Mesothelial cell of epicardium (in vitro differentiated cells): ENCODE results near the gene SHOX. TPM values are rescaled to one million over a fixed set of nuclear protein-coding genes. Genes with fewer than 3 reads are reported as not detected.
"Not testable (repeated sequence)": the region's sequence is repeated elsewhere in the genome, so short reads cannot be mapped to it uniquely, and the experiment has no call there.

Experiments used
- DNase-seq, 2 experiments: peaks; one replicate each; pipeline ENCODE4 v3.0.0; 2021; ENCODE audit warnings: low spot score in 2 of 2; ENCODE audit not compliant: unreplicated experiment in 2 of 2
- H3K27ac Mint-ChIP-seq: 2 replicates; pipeline ENCODE4 v1.8.0; 2021; ENCODE audit warnings: mixed read lengths
- H3K27me3 Mint-ChIP-seq: 2 replicates; pipeline ENCODE4 v1.8.0; 2021; ENCODE audit warnings: low read depth, mixed read lengths
- H3K36me3 Mint-ChIP-seq: 2 replicates; pipeline ENCODE4 v1.8.0; 2021; ENCODE audit warnings: mixed read lengths
- H3K4me1 Mint-ChIP-seq: 2 replicates; pipeline ENCODE4 v1.8.0; 2021; ENCODE audit warnings: mixed read lengths
- H3K4me3 Mint-ChIP-seq: 2 replicates; pipeline ENCODE4 v1.8.0; 2021; ENCODE audit warnings: mild to moderate bottlenecking, moderate library complexity, mixed read lengths
- H3K9me3 Mint-ChIP-seq: 2 replicates; pipeline ENCODE4 v1.8.0; 2021; ENCODE audit warnings: mixed read lengths
- CTCF ChIP-seq: fragments of 200-600 bp; sonication (generic); IDR thresholded peaks from one replicate; pipeline ENCODE4 v1.5.0; 2021; ENCODE audit warnings: antibody characterized with exemption; ENCODE audit not compliant: unreplicated experiment
- total RNA-seq: library from RNA; stranded (reverse); gene quantifications from 3 replicates; pipeline ENCODE4 v1.2.1, GENCODE V29; 2021

The SHOX gene
- total RNA-seq, 1 donor from 2014 or later = not detected

GRCh38 chrX:625137-625691 lies 5.4 kb upstream of the SHOX start:
- H3K9me3 Mint-ChIP-seq = no peaks in the 10 kb centered on the region
- no peak for TF ChIP-seq CTCF
- no peak overlapping the region for H3K4me3 Mint-ChIP-seq
- H3K36me3 Mint-ChIP-seq = no peaks in the 10 kb centered on the region
- no peak for DNase-seq
- peaks cover 94% of the 10 kb centered on the region for H3K27me3 Mint-ChIP-seq
- H3K27ac Mint-ChIP-seq = no peak overlapping the region
- H3K4me1 Mint-ChIP-seq = peaks cover 4% of the 10 kb centered on the region

GRCh38 chrX:626047-626446 lies 4.5 kb upstream of the SHOX start:
- H3K27ac Mint-ChIP-seq, H3K4me1 Mint-ChIP-seq, DNase-seq, H3K36me3 Mint-ChIP-seq, H3K9me3 Mint-ChIP-seq, H3K4me3 Mint-ChIP-seq: not testable (repeated sequence)
- peaks cover 94% of the 10 kb centered on the region for H3K27me3 Mint-ChIP-seq

- no peak for TF ChIP-seq CTCF
- peaks cover 95% of the 10 kb centered on the region for H3K27me3 Mint-ChIP-seq
- no peaks in the 10 kb centered on the region for H3K9me3 Mint-ChIP-seq
- H3K36me3 Mint-ChIP-seq = no peaks in the 10 kb centered on the region
- H3K4me3 Mint-ChIP-seq = no peak overlapping the region
- H3K4me1 Mint-ChIP-seq = peaks cover 2% of the 10 kb centered on the region
- no peak for DNase-seq
- no peak overlapping the region for H3K27ac Mint-ChIP-seq
These were observed 3.7 kb upstream of the SHOX start for GRCh38 chrX:626745-627509.

GRCh38 chrX:627510-627981 lies 3.0 kb upstream of the SHOX start:
- H3K36me3 Mint-ChIP-seq = no peaks in the 10 kb centered on the region
- peaks cover 95% of the 10 kb centered on the region for H3K27me3 Mint-ChIP-seq
- H3K4me3 Mint-ChIP-seq = no peak overlapping the region
- TF ChIP-seq CTCF = no peak
- H3K27ac Mint-ChIP-seq = no peak overlapping the region
- no peaks in the 10 kb centered on the region for H3K9me3 Mint-ChIP-seq
- no peak for DNase-seq
- peaks cover 2% of the 10 kb centered on the region for H3K4me1 Mint-ChIP-seq

- TF ChIP-seq CTCF = no peak
- H3K27me3 Mint-ChIP-seq = peaks cover 95% of the 10 kb centered on the region
- H3K4me3 Mint-ChIP-seq = no peak overlapping the region
- DNase-seq = no peak
- H3K27ac Mint-ChIP-seq = no peak overlapping the region
- H3K9me3 Mint-ChIP-seq = no peaks in the 10 kb centered on the region
- H3K36me3 Mint-ChIP-seq = no peaks in the 10 kb centered on the region
- H3K4me1 Mint-ChIP-seq = peaks cover 2% of the 10 kb centered on the region
These were observed 2.6 kb upstream of the SHOX start for GRCh38 chrX:627995-628394.

GRCh38 chrX:629230-630006 lies 1.2 kb upstream of the SHOX start:
- DNase-seq = no peak
- no peak overlapping the region for H3K27ac Mint-ChIP-seq
- H3K4me3 Mint-ChIP-seq = no peak overlapping the region
- no peak for TF ChIP-seq CTCF
- no peaks in the 10 kb centered on the region for H3K9me3 Mint-ChIP-seq
- peaks cover 2% of the 10 kb centered on the region for H3K4me1 Mint-ChIP-seq
- no peaks in the 10 kb centered on the region for H3K36me3 Mint-ChIP-seq
- peaks cover 96% of the 10 kb centered on the region for H3K27me3 Mint-ChIP-seq
